Central memory CD4-positive, alpha-beta T cell (primary cell): ENCODE data around the gene SLC4A1.

Experiments
- DNase-seq: peaks from one replicate; pipeline ENCODE4 v3.0.0; 2022
- total RNA-seq, 3 experiments: gene quantifications; one replicate each; lab custom pipeline; 2026; lab: John Stamatoyannopoulos, UW

Gene SLC4A1
- total RNA-seq = 0 to 0.77 (median 0) reads per million in 3 experiments

GRCh38 chr17:44267818-44268490, at the start of gene SLC4A1:
Gene SLC4A1 (minus strand): TSS chr17:44268135. CDS start chr17:44262866, 5,269 bp downstream.
- DNase-seq = no peak

DNA sequence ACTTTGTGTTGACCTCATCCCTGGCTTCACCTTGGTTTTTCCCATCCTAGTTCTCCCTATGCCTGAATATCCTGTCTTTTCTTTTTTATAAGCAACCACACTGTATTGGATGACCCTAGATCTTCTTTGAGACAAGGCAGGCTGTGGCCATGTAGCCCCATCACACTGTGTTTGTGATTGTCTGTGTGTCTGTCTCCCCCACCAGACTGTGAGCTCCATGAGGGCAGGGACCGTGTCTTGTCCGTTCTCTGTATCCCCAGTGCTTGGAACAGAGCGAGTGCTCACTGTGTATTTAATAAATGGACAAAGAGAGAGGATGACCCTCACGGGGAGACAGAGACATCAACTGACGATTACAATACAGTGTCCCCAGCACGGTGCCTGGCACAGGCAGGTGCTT, 49.6 kb upstream of the SLC4A1 start:
- no peak for DNase-seq

DNA sequence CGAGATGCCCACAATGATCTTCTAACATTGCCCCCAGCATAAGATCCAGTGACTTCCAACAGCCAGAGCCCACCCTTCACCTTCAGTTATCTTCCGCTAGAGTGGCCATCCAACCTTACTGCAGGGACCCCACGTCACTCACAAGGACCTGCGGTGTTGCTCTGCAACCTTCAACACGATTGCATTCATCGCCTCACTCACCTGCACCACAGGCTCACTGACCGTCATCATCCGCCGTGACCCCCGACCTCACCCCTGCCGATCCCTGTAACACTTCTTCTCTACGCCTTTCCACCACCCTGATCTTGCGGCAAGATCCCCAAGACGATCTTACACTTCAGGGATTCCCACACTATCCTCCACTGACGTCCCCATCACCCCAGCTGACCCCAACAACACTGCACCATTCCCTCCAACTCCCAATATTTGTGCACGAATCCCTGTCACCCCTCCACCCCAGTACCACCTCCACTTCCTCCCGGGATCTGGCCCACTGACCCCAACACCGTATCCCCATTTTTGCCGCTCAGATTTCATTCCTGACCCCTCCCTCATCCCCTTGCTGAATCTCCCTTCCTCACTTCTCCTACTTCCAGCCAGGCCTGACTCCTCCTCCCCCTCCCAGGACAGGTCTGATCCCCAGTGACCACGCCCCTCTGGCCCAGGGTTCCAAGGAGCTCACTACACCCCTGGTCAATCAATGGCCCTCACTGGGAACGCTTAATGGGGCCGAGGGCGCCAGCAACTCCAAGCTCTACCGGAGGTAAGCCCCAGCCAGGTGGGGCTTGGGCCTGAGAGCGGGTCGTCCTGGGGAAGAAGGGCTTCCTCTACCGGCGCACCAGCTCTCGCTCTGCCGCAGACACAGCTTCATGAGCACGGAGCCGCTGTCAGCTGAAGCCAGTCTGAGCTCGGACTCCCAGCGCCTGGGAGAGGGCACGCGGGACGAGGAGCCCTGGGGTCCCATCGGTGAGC, 48.1 kb upstream of the SLC4A1 start:
- no peak for DNase-seq

- DNase-seq = peak; percentile 24
Observed at GRCh38 chr17:44314869-44315661, 47.1 kb upstream of the SLC4A1 start.

GRCh38 chr17:44314524-44314868, 46.6 kb upstream of the SLC4A1 start:
- DNase-seq = no peak

GRCh38 chr17:44314031-44314430, 46.1 kb upstream of the SLC4A1 start:
- DNase-seq = no peak

- no peak for DNase-seq
Observed at GRCh38 chr17:44312396-44313104, 44.6 kb upstream of the SLC4A1 start.

GRCh38 chr17:44311562-44312181, 43.7 kb upstream of the SLC4A1 start:
- DNase-seq = no peak

GRCh38 chr17:44310609-44311376, 42.9 kb upstream of the SLC4A1 start:
- DNase-seq = no peak

- no peak for DNase-seq
Observed at GRCh38 chr17:44310188-44310587, 42.3 kb upstream of the SLC4A1 start.

GRCh38 chr17:44309472-44309871, 41.5 kb upstream of the SLC4A1 start:
- DNase-seq = no peak

GRCh38 chr17:44308865-44309264, 40.9 kb upstream of the SLC4A1 start:
- DNase-seq = no peak

- peak; percentile 75 for DNase-seq
Observed at GRCh38 chr17:44308320-44308818, 40.4 kb upstream of the SLC4A1 start, which contains the start of gene RUNDC3A. Gene RUNDC3A (plus strand): TSS chr17:44308601. CDS start chr17:44308833, 232 bp downstream.

GRCh38 chr17:44307387-44308186, 39.7 kb upstream of the SLC4A1 start:
- DNase-seq = no peak

GRCh38 chr17:44304651-44305050, 36.7 kb upstream of the SLC4A1 start:
- no peak for DNase-seq

GRCh38 chr17:44297975-44298374, 30.0 kb upstream of the SLC4A1 start:
- DNase-seq = no peak

GRCh38 chr17:44293509-44294226, 25.7 kb upstream of the SLC4A1 start:
- no peak for DNase-seq

DNA sequence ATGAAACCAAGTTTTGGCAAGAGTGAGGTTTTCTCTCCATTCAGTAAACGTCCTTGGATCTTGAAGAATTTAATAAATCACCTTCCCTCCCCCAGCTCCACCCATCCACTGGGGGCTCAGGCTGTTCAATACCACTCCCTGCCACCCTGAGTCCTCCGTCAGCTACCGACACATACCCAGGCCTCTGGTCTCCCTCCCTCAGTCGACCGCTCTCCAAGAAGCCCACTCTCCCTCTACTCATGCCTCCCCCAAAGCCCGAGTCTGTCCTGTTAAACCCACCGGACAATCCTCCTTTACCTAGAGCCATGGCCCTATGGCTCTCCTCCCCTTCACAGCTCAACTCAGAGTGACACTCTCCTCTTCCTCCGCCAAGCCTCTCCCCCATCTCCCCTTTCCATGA, 19.7 kb upstream of the SLC4A1 start:
- no peak for DNase-seq

DNA sequence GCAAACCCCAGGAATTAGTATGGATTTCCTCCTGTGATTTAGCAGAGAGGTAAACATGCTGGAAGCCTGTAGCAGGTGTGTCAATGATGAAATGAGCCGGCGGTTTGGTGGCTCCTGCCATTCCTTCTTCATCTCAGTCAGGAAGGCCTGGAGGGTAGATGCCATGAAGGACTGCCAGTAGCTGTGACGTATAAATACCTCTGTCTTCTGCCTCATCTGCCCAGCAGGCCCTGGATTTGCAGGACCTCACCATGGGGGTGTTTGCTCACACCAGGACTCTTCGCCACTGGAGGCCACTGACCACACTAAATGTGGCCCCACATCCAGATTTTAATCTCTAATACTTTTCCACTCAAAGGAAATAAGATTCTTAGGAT, 16.1 kb upstream of the SLC4A1 start:
- no peak for DNase-seq
